Fibroblast of the conjunctiva (primary cell): ENCODE results near the gene SCAF1.

Experiments used
- DNase-seq: peaks from one replicate; pipeline ENCODE4 v3.0.0-alpha.2; 2010; ENCODE audit warnings: low read depth

Gene SCAF1

GRCh38 chr19:49643466-49643865 lies 1.5 kb downstream of the SCAF1 start:
- no peak for DNase-seq

DNA sequence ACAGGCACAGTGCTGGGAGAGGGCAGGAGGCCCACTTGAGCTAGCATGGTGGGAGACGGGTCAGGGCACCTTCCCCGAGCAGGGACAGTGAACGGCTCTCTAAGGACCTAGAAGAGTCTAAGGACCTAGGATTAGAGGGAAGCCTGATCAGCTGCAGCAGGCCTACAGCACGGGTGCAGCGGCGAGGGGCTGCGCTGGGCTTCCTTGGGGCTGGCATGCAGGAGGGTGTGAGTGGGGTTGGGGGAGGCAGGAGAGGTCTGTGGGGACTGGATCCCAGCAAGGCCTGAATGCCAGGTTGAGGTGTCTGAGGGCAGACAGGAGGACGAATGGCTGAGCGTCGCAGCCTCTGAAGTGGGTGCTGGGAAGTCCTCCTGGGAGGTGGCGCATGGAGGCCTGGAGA lies 3.6 kb downstream of the SCAF1 start:
- no peak for DNase-seq

DNA sequence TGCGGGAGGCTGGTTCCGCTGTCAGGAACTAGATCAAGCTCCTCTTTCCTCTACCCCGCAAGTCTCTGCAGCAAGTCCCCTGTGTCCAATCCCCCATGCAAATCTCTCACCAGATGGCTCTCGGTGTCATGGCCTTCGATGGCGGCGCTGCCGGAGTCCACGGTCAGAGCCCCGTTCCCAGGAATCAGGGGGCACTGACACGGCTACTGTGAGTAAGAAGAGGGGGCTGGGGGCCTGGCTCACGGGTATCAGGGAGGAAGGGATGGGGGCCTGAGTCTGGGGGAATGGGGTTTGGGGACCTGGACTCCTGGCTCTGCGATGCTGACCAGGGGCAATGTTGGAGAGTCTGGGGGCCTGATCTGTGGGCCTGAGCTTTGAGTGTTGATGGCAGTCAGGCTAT lies 4.0 kb downstream of the SCAF1 start:
- no peak for DNase-seq

GRCh38 chr19:49646586-49646985 lies 4.6 kb downstream of the SCAF1 start:
- no peak for DNase-seq

DNA sequence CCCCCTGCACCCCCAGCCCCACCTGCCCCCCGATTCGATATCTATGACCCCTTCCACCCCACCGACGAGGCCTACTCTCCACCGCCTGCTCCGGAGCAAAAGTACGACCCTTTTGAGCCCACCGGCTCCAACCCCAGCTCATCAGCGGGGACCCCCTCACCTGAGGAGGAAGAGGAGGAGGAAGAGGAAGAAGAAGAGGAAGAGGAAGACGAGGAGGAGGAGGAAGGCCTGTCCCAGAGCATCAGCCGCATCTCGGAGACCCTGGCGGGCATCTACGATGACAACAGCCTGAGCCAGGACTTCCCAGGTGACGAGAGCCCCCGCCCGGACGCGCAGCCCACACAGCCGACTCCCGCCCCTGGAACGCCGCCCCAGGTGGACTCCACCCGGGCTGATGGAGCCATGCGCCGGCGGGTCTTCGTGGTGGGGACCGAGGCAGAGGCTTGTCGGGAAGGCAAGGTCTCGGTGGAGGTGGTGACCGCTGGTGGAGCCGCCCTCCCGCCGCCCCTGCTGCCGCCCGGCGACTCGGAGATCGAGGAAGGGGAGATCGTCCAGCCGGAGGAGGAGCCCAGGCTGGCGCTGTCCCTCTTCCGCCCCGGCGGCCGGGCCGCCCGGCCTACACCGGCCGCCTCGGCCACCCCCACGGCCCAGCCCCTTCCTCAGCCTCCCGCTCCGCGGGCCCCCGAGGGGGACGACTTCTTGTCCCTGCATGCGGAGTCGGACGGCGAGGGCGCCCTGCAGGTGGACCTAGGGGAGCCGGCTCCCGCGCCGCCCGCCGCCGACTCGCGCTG lies 9.2 kb downstream of the SCAF1 start:
- no peak for DNase-seq

GRCh38 chr19:49651820-49652550 lies 10.0 kb downstream of the SCAF1 start:
- DNase-seq, result no peak

- no peak for DNase-seq
Measured at GRCh38 chr19:49652551-49653465, 10.8 kb downstream of the SCAF1 start.

GRCh38 chr19:49653466-49653806 lies 11.4 kb downstream of the SCAF1 start:
- no peak for DNase-seq

DNA sequence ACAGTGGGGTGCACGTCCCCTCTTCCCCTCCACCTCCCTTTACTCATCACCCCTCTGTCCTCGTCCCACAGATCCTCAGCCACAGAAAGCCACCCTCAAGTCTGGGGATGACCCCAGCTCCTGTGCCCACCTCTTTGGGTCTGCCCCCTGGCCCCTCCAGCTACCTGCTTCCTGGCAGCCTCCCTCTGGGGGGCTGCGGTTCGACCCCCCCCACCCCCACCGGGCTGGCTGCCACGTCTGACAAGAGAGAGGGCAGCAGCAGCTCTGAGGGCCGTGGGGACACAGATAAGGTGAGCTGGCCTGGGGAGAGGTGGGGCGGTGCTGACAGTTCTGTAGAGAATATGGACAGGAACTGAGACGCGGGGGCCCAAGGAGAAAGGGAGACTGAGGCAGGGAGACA lies 12.6 kb downstream of the SCAF1 start:
- DNase-seq, result no peak

- no peak for DNase-seq
Measured at GRCh38 chr19:49655570-49656455, 13.8 kb downstream of the SCAF1 start.

DNA sequence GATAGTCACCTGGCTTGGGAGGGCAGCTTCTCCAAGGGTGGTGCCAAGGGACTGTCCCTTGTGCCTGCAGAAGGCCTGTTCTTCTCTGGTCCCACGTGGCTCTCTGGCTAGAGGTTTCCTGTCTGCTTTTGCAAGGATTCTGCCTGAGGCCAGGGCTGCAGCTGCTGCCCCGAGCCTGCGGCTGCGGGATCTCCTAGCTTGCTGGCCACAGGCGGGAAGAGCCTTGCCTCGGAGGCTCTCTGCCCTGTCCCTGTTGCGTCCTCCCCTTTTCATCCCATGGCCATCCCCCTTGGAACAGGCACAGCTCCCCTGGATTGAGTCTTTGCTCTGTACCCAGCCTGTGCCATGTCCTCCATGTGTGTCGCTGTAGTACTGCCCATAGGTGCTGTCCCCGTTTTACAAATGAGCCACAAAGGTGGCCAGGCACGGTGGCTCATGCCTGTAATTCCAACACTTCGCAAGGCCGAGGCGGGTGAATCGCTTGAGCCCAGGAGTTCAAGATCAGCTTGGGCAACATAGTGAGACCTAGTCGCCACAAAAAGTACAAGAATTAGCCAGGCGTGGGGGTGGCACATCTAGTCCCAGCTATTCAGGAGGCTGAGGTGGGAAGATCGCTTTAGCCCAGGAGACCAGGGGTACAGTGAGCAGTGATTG lies 14.6 kb downstream of the SCAF1 start:
- no peak for DNase-seq

DNA sequence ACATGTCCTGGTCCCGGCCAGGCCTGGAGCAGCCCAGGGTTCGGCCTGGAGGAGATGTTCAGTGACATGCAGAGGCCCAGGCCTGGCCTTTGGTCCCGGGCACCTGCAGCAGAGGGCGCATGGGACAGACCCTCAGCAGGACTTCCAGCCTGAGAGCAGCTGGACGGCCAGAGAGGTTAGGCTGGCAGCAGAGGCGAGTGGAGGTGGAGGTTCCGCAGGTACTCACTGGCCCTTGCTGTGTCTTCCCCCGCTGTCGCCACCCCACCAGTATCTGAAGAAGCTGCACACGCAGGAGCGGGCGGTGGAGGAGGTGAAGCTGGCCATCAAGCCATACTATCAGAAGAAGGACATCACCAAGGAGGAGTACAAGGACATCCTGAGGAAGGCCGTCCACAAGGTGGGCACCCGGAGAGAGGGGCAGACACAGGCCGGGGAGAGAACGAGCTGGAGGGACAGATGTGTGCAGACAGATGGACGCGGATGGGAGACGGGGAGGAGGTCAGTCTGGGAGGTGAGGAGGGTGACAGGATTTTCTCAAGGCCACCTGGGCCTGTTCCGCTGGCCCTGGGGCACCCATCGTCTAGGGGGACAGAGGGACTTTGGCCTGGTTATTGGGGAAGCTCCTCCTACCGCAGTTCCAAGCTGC lies 15.6 kb downstream of the SCAF1 start:
- DNase-seq, result no peak

GRCh38 chr19:49658139-49658517 lies 16.1 kb downstream of the SCAF1 start:
- DNase-seq, result no peak

GRCh38 chr19:49658566-49659442 lies 16.8 kb downstream of the SCAF1 start:
- DNase-seq, result no peak

DNA sequence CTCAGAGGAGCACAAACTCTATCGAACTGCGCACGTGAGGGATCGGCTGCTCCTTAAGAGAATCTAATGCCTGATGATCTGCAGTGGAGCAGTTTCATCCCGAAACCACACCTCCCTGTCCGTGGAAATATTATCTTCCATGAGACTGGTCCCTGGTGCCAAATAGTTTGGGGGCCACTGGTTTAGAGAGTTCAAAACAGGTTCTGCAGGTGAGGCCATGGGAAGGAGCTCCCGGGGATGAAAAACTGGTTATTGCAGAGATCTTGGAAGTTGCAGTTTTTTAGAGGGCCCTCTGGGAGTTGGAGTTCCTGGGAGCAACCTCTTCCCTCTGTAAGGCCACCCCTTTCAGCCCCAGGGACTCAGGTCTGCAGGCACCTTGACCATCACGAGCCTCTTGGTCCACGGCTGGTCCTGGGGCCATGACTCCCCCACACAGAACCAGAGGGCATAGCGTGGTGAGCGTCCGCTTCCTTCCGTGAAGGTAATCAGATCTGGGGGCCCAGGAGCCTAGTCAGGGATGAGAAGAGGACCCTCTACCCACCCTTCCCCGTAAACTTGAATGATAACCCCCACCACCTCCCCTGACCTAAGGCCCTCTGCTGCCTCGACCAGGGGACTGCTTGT lies 18.4 kb downstream of the SCAF1 start:
- DNase-seq, result no peak

GRCh38 chr19:49662011-49662410 lies 20.0 kb downstream of the SCAF1 start:
- no peak for DNase-seq

GRCh38 chr19:49663224-49663623 lies 21.2 kb downstream of the SCAF1 start:
- DNase-seq, result no peak

DNA sequence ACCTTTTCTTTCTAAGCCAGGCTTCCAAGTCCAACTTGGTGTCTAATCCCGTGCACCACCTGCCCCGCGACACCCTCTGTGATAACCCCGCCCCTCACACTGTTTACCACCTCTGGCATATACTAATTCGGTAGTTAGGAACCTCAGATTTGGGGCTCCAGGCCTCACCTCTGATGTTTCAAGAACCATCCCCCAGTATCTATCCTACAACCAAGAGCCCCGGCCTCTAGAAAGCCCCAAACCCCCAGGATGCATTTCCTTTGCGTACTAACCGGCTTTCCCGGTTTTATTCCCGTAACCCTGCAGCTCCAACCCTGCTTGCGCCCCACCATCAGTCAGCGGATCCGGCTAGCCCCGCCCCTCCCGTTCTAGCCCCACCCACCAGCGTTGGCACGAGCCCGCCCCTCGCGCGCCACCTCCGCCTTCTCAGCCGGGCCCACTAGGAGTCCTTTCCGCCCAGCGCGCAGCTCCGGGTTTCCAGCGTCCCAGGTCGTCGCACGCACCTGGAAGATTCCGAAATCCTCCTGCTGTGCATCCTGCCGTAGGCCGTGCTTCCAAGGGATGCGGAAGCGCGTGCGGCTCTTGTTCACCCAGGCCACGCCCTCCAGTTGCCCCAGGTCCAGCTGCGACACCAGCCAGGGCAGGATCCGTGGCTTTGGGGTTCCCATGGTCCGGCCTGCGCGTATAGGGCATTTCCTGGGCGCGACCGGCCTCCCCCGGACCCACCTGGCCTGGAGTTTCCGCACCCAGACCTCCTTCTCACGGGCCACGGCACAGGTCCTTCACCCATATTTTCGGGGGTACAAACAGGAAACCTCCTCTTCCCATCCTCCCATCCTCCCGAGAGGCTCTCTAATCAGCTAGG lies 22.4 kb downstream of the SCAF1 start:
- DNase-seq, result peak; percentile 53
